Left colon (tissue), 2 donors: ENCODE measurements around the gene CACHD1. TPM values are rescaled to one million over a fixed set of nuclear protein-coding genes. Genes with fewer than 3 reads are reported as not detected.

Source experiments
- ATAC-seq: fragments of 200-7000 bp; cut with Tn5 transposase; one replicate; pipeline ENCODE4 v1.9.1; 2020; ENCODE audit warnings: mild to moderate bottlenecking, moderate library complexity
- DNase-seq, 2 donors: peaks; one replicate each; pipeline ENCODE4 v3.0.0-alpha.2; 2020
- intact Hi-C, 2 donors: fragments of 100-400 bp; cut with DNase I in 1 of 2; cut with micrococcal nuclease in 1 of 2; formaldehyde crosslinking; loops; one replicate each; pipeline versions ENCODE4 v1.11.2 to v1.14.0; 2022; cut with DNase I, micrococcal nuclease
- total RNA-seq, 2 donors: library from RNA; stranded (reverse); fragmentation: NEBNext Ultra II Directional; extraction: Animal tissue kit (Norgen Biotek cat#: 25700); gene quantifications; one replicate each; pipeline ENCODE4 v1.2.1, GENCODE V29; 2021
- donor health status: DM: no; HTN: no; CAD: no.
- donor health status: DM: yes; HTN: yes; CAD: no.

The CACHD1 gene
- total RNA-seq, 2 donors from 2014 or later, result 1.4 to 2.6 TPM

- DNase-seq (peak in 1 of 2 donors; percentile 9), ATAC-seq (no peak)
- intact Hi-C loops, result no loop called here
These were observed 193.7 kb downstream of the CACHD1 start for GRCh38 chr1:64663668-64664067.

GRCh38 chr1:64664299-64664698, 194.4 kb downstream of the CACHD1 start:
- intact Hi-C loops, result no loop called here
- DNase-seq, result no peak
- no peak for ATAC-seq

DNA sequence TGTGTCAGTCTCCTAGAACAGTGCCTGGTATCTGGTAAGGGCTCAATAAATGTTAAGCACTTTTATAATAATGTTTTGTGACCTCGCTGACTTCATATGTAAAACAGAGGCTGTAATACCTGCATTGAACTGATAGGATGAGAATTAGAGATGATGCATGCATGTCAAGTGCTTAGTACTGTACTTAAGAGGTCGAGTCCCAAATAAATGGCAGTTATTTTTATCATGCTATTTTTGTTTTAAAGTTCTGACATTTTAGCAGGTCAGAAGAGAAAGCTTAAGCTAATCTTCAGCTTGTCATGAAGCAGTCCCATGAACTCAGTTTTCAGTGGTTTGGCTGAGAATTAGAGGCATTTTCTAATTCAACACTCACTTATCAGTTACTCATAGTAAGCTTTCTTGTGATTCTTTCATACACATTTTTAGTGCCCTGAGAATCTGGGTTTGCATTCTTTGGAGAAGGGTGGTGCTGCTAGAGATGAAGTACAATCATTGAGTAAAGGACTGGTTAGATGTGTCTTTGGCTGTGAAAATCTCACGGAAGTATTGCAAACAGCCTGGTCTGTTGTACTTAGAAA, 199.3 kb downstream of the CACHD1 start:
- no peak for DNase-seq
- intact Hi-C loops, result no loop called here
- ATAC-seq, result no peak

- no peak for DNase-seq
- peak; percentile 49 for ATAC-seq
- intact Hi-C loops, result loop anchor here in 1 of 2 donors (5.0 kb wide), 1 partner anchor 409 kb away; no protein-coding TSS in a partner anchor
These were observed 205.9 kb downstream of the CACHD1 start for GRCh38 chr1:64675718-64676345.

GRCh38 chr1:64676386-64676785, 206.5 kb downstream of the CACHD1 start:
- intact Hi-C loops, result loop anchor here in 1 of 2 donors (5.0 kb wide), 1 partner anchor 409 kb away; no protein-coding TSS in a partner anchor
- no peak for ATAC-seq
- DNase-seq, result no peak

- DNase-seq (no peak), ATAC-seq (no peak)
- intact Hi-C loops, result loop anchor here in 1 of 2 donors (5.0 kb wide), 1 partner anchor 410 kb away; no protein-coding TSS in a partner anchor
These were observed 207.6 kb downstream of the CACHD1 start for GRCh38 chr1:64677532-64677931.

DNA sequence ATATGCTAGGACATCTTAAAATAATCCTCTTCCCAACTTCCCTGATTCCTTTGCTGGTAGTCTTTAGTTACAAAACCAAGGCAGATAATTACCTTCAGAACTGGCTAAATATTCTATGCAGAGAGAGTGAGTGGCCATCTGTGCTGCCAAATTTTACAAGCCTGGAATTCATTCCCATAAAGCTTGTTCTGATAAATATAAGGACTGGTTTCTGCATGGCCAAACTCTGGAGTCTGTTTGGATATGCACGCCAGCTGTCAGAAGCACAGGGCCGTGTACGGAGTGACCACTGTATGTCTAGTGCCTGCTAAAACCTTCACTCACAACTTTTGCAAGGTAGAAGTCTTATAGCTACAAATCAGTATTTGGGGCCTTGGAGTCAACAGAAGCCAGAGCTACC, 208.4 kb downstream of the CACHD1 start:
- no peak for ATAC-seq
- intact Hi-C loops, result loop anchor here in 1 of 2 donors (5.0 kb wide), 1 partner anchor 411 kb away; no protein-coding TSS in a partner anchor
- DNase-seq, result no peak

- ATAC-seq, result no peak
- no peak for DNase-seq
- intact Hi-C loops, result loop anchor here in 1 of 2 donors (5.0 kb wide), 1 partner anchor 412 kb away; no protein-coding TSS in a partner anchor
These were observed 209.2 kb downstream of the CACHD1 start for GRCh38 chr1:64679177-64679576.

GRCh38 chr1:64680599-64680998, 210.7 kb downstream of the CACHD1 start:
- intact Hi-C loops, result no loop called here
- ATAC-seq (no peak), DNase-seq (no peak)

DNA sequence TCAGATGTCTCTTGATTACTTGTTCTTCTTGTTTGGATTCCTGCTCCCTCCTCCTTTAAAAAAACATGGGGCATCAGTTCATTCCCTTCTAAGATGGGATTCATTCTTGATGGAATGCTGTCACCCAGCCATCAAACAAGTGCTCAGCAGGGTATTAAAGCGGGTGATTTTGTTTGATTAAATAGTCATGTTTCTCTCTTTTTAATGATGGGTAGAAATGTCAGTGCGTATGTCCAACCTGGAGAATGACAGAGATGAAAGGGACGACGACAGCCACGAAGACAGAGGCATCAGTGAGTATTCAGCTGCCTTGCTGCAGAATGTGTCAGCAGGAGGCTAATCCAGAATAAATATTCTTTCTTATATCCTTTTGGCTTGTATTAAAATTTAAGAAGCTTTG, 211.1 kb downstream of the CACHD1 start:
- no peak for DNase-seq
- ATAC-seq, result no peak
- intact Hi-C loops, result no loop called here

- intact Hi-C loops, result no loop called here
- DNase-seq (no peak), ATAC-seq (no peak)
These were observed 213.5 kb downstream of the CACHD1 start for GRCh38 chr1:64683419-64683818.

DNA sequence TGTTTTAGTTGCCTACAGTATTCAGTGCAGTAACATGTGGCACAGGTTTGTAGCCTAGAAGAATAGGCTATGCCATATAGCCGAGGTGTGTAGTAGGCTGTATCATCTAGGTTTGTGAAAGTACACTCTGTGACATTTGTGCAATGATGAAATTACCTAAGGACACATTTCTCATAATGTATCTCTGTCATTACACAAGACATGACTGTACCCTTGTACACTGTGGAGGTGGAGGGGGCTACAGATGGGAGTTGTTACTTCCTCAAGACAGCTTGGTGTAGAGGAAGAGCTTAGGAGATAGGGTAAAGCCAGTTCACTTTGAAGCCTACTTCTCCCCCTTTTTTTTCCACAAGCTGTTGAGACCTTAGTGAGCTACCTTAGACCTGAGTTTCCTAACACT, 215.3 kb downstream of the CACHD1 start:
- intact Hi-C loops, result loop anchor here in 1 of 2 donors (5.0 kb wide), 1 partner anchor 137 kb away; no protein-coding TSS in a partner anchor
- no peak for DNase-seq
- ATAC-seq, result no peak

GRCh38 chr1:64685765-64686341, 215.9 kb downstream of the CACHD1 start:
- intact Hi-C loops, result loop anchor here in 1 of 2 donors (5.0 kb wide), 1 partner anchor 136 kb away; no protein-coding TSS in a partner anchor
- ATAC-seq (peak; percentile 58), DNase-seq (no peak)

GRCh38 chr1:64686828-64687724, 217.1 kb downstream of the CACHD1 start:
- DNase-seq, result peak in 1 of 2 donors; percentile 22
- ATAC-seq, result peak; percentile 92
- intact Hi-C loops, result loop anchor here in 1 of 2 donors (5.0 kb wide), 1 partner anchor 135 kb away; no protein-coding TSS in a partner anchor

GRCh38 chr1:64687725-64688327, 217.9 kb downstream of the CACHD1 start:
- ATAC-seq (peak; percentile 35), DNase-seq (peak in 1 of 2 donors; percentile 32)
- intact Hi-C loops, result loop anchor here in 1 of 2 donors (5.0 kb wide), 1 partner anchor 134 kb away; no protein-coding TSS in a partner anchor

DNA sequence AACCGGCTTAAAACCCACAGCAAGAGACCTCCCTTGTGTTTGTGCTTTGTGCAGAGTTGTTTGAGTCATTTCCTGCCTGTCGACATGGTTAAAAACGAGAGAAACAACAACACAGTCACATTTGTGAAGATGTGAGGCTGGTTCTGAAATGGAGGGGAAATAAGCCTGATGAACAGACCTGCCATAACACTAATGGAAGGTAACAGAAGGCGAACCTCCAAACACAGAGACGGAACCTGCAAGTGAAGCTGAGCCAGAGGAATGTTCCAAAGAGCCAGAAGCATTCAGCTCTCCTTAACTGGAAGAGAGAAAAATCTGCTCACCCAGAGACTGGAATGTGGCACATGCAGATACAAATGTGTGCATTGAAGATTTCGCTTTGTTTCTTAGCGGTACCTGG, 221.7 kb downstream of the CACHD1 start:
- ATAC-seq, result no peak
- intact Hi-C loops, result no loop called here
- no peak for DNase-seq

DNA sequence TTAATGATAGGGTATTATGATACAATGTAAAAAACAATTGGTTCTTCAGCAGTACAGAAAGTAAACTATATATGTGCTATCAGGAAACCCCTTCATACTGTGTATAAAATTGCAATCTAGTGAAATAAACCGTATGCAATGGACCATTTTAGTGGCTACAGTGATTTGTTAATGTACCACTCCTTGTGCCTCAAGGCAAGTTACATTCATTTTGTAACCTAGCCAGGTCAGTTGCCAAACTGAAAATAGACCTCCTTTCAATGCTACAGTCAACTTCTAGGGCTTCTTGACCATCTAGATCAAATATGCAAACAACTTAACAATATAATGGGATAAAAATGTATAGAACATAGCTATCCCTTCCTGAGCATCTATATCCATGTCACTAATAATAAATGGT, 223.0 kb downstream of the CACHD1 start:
- no peak for ATAC-seq
- no peak for DNase-seq
- intact Hi-C loops, result no loop called here

DNA sequence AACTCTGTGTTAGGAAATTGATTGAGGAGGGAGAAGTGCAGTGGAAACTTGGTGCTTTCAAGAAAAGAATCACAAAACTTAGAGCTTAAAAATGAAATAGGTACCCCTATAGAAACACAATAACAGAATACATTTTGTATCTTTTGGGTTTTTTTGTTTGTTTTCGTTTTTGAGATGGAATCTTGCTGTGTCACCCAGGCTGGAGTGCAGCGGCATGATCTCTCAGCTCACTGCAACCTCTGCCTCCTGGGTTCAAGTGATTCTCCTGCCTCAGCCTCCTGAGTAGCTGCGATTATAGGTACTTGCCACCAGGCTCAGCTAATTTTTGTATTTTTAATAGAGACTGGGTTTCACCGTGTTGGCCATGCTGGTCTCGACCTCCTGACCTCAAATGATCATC, 223.5 kb downstream of the CACHD1 start:
- DNase-seq, result no peak
- intact Hi-C loops, result no loop called here
- ATAC-seq, result no peak
